ENCODE data around the gene E2F2.

The E2F2 gene

GRCh38 chr1:23469372-23469982, 61.6 kb downstream of the E2F2 start:
- H3K36me3 Mint-ChIP-seq (ENCODE audit: low read depth), result no peaks in the 10 kb centered on the region
- H3K9me3 Mint-ChIP-seq, result no peaks in the 10 kb centered on the region
- DNase-seq (ENCODE audit: low spot score), result no peak
- no peaks in the 10 kb centered on the region for H3K4me1 Mint-ChIP-seq (ENCODE audit: low read depth)
- H3K27ac Mint-ChIP-seq, result no peak overlapping the region
- H3K27me3 Mint-ChIP-seq (ENCODE audit: low read depth), result peaks cover 3% of the 10 kb centered on the region
- H3K4me3 Mint-ChIP-seq, result no peak overlapping the region

GRCh38 chr1:23466423-23466989, 64.5 kb downstream of the E2F2 start:
- Mint-ChIP-seq H3K4me1 (ENCODE audit: low read depth) (no peaks in the 10 kb centered on the region), H3K4me3 (no peak overlapping the region), H3K9me3 (no peaks in the 10 kb centered on the region), H3K27ac (no peak overlapping the region), H3K27me3 (ENCODE audit: low read depth) (peaks cover 9% of the 10 kb centered on the region), H3K36me3 (ENCODE audit: low read depth) (no peaks in the 10 kb centered on the region)
- no peak for DNase-seq (ENCODE audit: low spot score)

- Mint-ChIP-seq H3K4me3 (no peak overlapping the region), H3K27ac (no peak overlapping the region), H3K4me1 (ENCODE audit: low read depth) (no peaks in the 10 kb centered on the region), H3K9me3 (no peaks in the 10 kb centered on the region), H3K36me3 (ENCODE audit: low read depth) (no peaks in the 10 kb centered on the region), H3K27me3 (ENCODE audit: low read depth) (peaks cover 28% of the 10 kb centered on the region)
- no peak for DNase-seq (ENCODE audit: low spot score)
These were observed 67.7 kb downstream of the E2F2 start for GRCh38 chr1:23463286-23463685.

- no peaks in the 10 kb centered on the region for H3K36me3 Mint-ChIP-seq (ENCODE audit: low read depth)
- H3K27me3 Mint-ChIP-seq (ENCODE audit: low read depth), result peaks cover 29% of the 10 kb centered on the region
- no peak overlapping the region for H3K27ac Mint-ChIP-seq
- H3K9me3 Mint-ChIP-seq, result no peaks in the 10 kb centered on the region
- H3K4me1 Mint-ChIP-seq (ENCODE audit: low read depth), result no peaks in the 10 kb centered on the region
- no peak overlapping the region for H3K4me3 Mint-ChIP-seq
- DNase-seq (ENCODE audit: low spot score), result no peak
These were observed 68.3 kb downstream of the E2F2 start for GRCh38 chr1:23462766-23463165.

GRCh38 chr1:23461050-23461449, 70.0 kb downstream of the E2F2 start:
- DNase-seq (ENCODE audit: low spot score), result no peak
- no peak overlapping the region for H3K4me3 Mint-ChIP-seq
- no peaks in the 10 kb centered on the region for H3K9me3 Mint-ChIP-seq
- H3K27ac Mint-ChIP-seq, result no peak overlapping the region
- H3K27me3 Mint-ChIP-seq (ENCODE audit: low read depth), result peaks cover 41% of the 10 kb centered on the region
- H3K36me3 Mint-ChIP-seq (ENCODE audit: low read depth), result no peaks in the 10 kb centered on the region
- H3K4me1 Mint-ChIP-seq (ENCODE audit: low read depth), result peaks cover 5% of the 10 kb centered on the region

GRCh38 chr1:23460519-23460918, 70.5 kb downstream of the E2F2 start:
- Mint-ChIP-seq H3K9me3 (no peaks in the 10 kb centered on the region), H3K27ac (no peak overlapping the region), H3K36me3 (ENCODE audit: low read depth) (no peaks in the 10 kb centered on the region), H3K27me3 (ENCODE audit: low read depth) (peaks cover 39% of the 10 kb centered on the region), H3K4me3 (no peak overlapping the region), H3K4me1 (ENCODE audit: low read depth) (peaks cover 5% of the 10 kb centered on the region)
- no peak for DNase-seq (ENCODE audit: low spot score)

GRCh38 chr1:23459338-23459757, 71.7 kb downstream of the E2F2 start:
- Mint-ChIP-seq H3K4me3 (no peak overlapping the region), H3K9me3 (no peaks in the 10 kb centered on the region), H3K4me1 (ENCODE audit: low read depth) (peaks cover 5% of the 10 kb centered on the region), H3K36me3 (ENCODE audit: low read depth) (no peaks in the 10 kb centered on the region), H3K27me3 (ENCODE audit: low read depth) (peaks cover 45% of the 10 kb centered on the region), H3K27ac (no peak overlapping the region)
- DNase-seq (ENCODE audit: low spot score), result no peak
